ENCODE measurements around the gene UBASH3B. TPM values are rescaled to one million over a fixed set of nuclear protein-coding genes. Genes with fewer than 3 reads are reported as not detected.

UBASH3B gene
- total RNA-seq, 1 experiment from 2014 or later: 8.0 TPM

GRCh38 chr11:122697636-122698167 is 42.2 kb downstream of the UBASH3B start:
- Mint-ChIP-seq H3K9me3 (no peaks in the 10 kb centered on the region; a peak in 1 of 5 replicates), H3K4me3 (no peak overlapping the region), H3K27ac (no peak overlapping the region), H3K36me3 (ENCODE audit: insufficient read depth in 1 of 3, low read depth in 3 of 3) (peaks cover 0 to under 1% (median 0%) of the 10 kb centered on the region in 3 experiments; a peak in 1 of 7 replicates), H3K4me1 (peaks cover 1 to 2% of the 10 kb centered on the region in 2 experiments), H3K27me3 (ENCODE audit: low read depth) (no peaks in the 10 kb centered on the region; the same call in 1 of the 2 replicates)
- Histone ChIP-seq H2AFZ (ENCODE audit: low read length) (no peak overlapping the region), H4K8ac (replicated peaks; ENCODE audit: insufficient read length, low read depth, low read length) (no peak overlapping the region), H2AK5ac (ENCODE audit: insufficient read length, low read length) (no peak overlapping the region), H2BK120ac (ENCODE audit: low read depth, low read length, poor library complexity, severe bottlenecking) (no peak overlapping the region), H3K23me2 (ENCODE audit: insufficient read length, low read depth, low read length, poor library complexity, severe bottlenecking) (no peaks in the 10 kb centered on the region), H3K23ac (ENCODE audit: insufficient read length, low read depth, low read length) (no peak overlapping the region), H4K5ac (ENCODE audit: insufficient read length, low read depth, low read length) (no peak overlapping the region), H2BK15ac (ENCODE audit: low read depth, low read length) (no peak overlapping the region), H3K4ac (ENCODE audit: low read depth, low read length) (no peak overlapping the region), H2BK20ac (ENCODE audit: low read depth, low read length, poor library complexity, severe bottlenecking) (no peak overlapping the region), H3T11ph (ENCODE audit: low read length) (no peak overlapping the region), H3K9me3 (ENCODE audit: control insufficient read depth, low read depth, low read length) (no peaks in the 10 kb centered on the region), H3K4me2 (ENCODE audit: insufficient read depth, insufficient read length, low read length) (no peak overlapping the region), H3K4me1 (ENCODE audit: insufficient read depth, low read length) (peaks cover 1% of the 10 kb centered on the region; the same call in 1 of the 2 replicates), H3K79me1 (ENCODE audit: insufficient read depth, low read depth, low read length, poor library complexity, severe bottlenecking) (no peaks in the 10 kb centered on the region), H2BK5ac (ENCODE audit: insufficient read length, low read length) (no peak overlapping the region), H3K79me2 (ENCODE audit: insufficient read depth, low read length) (no peaks in the 10 kb centered on the region), H3K27me3 (ENCODE audit: insufficient read depth, low read length) (no peaks in the 10 kb centered on the region), H2BK12ac (ENCODE audit: insufficient read length, low read depth, low read length) (no peak overlapping the region), H3K18ac (ENCODE audit: insufficient read length, low read depth, low read length) (no peak overlapping the region), H3K14ac (ENCODE audit: insufficient read depth, low read length) (no peak overlapping the region), H3K9ac (ENCODE audit: extremely low read depth, insufficient read length, low read length) (no peak overlapping the region), H4K91ac (ENCODE audit: insufficient read length, low read depth, low read length) (no peak overlapping the region), H3K27ac (ENCODE audit: insufficient read length, low read depth, low read length) (no peak overlapping the region), H3K56ac (ENCODE audit: insufficient read length, low read depth, low read length) (no peak overlapping the region), H4K20me1 (ENCODE audit: control insufficient read depth, insufficient read depth, insufficient read length) (no peaks in the 10 kb centered on the region)
- DNase-seq: no peak
- no CpG with 5 or more reads among the region's 8 CpGs for WGBS (ENCODE audit: extremely low coverage, insufficient read length, low lambda C conversion rate)
- no peak for TF ChIP-seq CTCF (conservative IDR thresholded peaks at IDR 0.05)
